HL-60 (cell line): Measurements from ENCODE around the gene RHCG.

Experiments
- DNase-seq, 2 experiments: peaks; one replicate each; pipeline ENCODE4 v3.0.0-alpha.2; 2010 to 2020; ENCODE audit warnings: low read depth in 1 of 2, low spot score in 1 of 2
- H3K27ac ChIP-seq: fragments of 250-450 bp; sonication (Bioruptor Pico); replicated peaks from 2 replicates; pipeline ENCODE4 v1.5.1; 2020; ENCODE audit warnings: mild to moderate bottlenecking, moderate library complexity
- H3K27me3 ChIP-seq: fragments of 250-450 bp; sonication (Bioruptor Pico); 2 replicates; pipeline ENCODE4 v1.5.1; 2021; ENCODE audit warnings: mild to moderate bottlenecking, moderate library complexity; ENCODE audit not compliant: insufficient read depth, poor library complexity, severe bottlenecking
- H3K4me3 ChIP-seq: replicated peaks from 2 replicates; pipeline ENCODE4 v1.5.1; 2011; ENCODE audit warnings: mild to moderate bottlenecking, control low read depth, low read length; ENCODE audit not compliant: insufficient read depth
- GABPA ChIP-seq: IDR thresholded peaks from 2 replicates; pipeline ENCODE4 v1.6.1; 2012; ENCODE audit warnings: low read depth
- POLR2AphosphoS5 ChIP-seq: IDR thresholded peaks from 2 replicates; pipeline ENCODE4 v1.6.1; 2012; ENCODE audit warnings: low read depth
- SPI1 ChIP-seq: IDR thresholded peaks from 2 replicates; pipeline ENCODE4 v1.6.1; 2012; ENCODE audit warnings: low read depth, mild to moderate bottlenecking, borderline replicate concordance
- long read RNA-seq: library from polyadenylated mRNA; unstranded; transcript quantifications from one replicate; pipeline ENCODE4 v2.0.0, GENCODE V29; 2020
- TF ChIP-seq, protein P1 (sequence below): IDR thresholded peaks from 2 replicates; pipeline ENCODE4 v1.6.1; 2012; ENCODE audit warnings: low read depth; ENCODE audit not compliant: insufficient replicate concordance
- TF ChIP-seq, protein P2 (sequence below): IDR thresholded peaks from one replicate; pipeline ENCODE4 v1.5.1; 2011; ENCODE audit warnings: low read length, control low read depth, inconsistent platforms; ENCODE audit not compliant: insufficient read depth

RHCG gene
- long read RNA-seq: 0 reads

DNA sequence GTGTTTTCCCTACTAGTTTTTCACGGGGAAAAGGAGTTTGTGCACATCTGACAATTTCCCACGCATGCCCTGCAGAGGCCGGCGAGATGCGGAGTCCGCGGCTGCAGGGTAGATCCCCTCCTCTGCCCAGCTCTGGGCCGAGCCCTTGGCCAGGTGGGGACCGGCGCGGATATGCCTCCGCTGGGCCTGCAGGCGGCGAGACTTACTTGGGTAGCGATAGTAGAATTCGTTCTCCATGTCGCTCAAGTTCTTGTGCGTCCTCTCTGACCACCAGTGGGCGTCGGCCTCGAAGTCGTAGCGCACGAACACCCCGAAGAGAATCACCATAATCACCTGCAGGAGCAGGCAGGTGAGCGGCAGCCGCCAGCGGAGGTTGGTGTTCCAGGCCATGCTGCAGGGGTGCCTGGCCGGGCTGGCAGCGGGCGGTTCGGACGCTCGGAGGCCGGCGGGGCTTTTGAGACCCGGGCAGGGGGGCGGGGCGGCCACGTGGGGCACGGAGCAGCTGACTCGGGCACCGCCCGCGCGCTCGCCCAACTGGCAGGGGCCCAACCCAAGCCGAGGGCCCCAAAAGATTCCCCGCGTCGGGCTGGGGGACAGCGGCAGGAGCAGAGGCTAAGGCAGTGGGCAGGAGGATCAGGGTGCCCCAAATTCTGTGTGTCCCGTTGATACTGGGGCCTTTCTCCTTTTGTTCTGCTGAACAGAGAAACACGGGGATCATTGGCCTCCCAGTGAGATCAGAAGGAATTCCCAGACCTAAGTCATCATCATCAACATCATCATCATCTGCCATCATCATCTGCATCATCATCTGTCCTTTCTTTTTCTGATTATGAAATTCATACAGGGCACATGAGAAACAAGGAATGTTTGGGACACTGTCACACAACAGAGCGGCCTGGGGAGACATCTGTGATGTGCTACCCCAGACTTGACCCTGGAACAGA lies at the start of gene RHCG:
RHCG (minus strand) TSS at position 429 of the 944 bp plus-strand sequence; CDS start at position 390, 39 bp downstream.
- Histone ChIP-seq H3K27me3 (peaks cover 30% of the 10 kb centered on the region), H3K4me3 (peak within 1 kb of the TSS; percentile 14; the same call in 1 of the 2 replicates), H3K27ac (no peak within 1 kb of the TSS)
- TF ChIP-seq, protein P1, sequence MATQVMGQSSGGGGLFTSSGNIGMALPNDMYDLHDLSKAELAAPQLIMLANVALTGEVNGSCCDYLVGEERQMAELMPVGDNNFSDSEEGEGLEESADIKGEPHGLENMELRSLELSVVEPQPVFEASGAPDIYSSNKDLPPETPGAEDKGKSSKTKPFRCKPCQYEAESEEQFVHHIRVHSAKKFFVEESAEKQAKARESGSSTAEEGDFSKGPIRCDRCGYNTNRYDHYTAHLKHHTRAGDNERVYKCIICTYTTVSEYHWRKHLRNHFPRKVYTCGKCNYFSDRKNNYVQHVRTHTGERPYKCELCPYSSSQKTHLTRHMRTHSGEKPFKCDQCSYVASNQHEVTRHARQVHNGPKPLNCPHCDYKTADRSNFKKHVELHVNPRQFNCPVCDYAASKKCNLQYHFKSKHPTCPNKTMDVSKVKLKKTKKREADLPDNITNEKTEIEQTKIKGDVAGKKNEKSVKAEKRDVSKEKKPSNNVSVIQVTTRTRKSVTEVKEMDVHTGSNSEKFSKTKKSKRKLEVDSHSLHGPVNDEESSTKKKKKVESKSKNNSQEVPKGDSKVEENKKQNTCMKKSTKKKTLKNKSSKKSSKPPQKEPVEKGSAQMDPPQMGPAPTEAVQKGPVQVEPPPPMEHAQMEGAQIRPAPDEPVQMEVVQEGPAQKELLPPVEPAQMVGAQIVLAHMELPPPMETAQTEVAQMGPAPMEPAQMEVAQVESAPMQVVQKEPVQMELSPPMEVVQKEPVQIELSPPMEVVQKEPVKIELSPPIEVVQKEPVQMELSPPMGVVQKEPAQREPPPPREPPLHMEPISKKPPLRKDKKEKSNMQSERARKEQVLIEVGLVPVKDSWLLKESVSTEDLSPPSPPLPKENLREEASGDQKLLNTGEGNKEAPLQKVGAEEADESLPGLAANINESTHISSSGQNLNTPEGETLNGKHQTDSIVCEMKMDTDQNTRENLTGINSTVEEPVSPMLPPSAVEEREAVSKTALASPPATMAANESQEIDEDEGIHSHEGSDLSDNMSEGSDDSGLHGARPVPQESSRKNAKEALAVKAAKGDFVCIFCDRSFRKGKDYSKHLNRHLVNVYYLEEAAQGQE: no peak
- TF ChIP-seq POLR2AphosphoS5: no peak
- TF ChIP-seq GABPA: no peak
- no peak for TF ChIP-seq SPI1
- DNase-seq: peak in 1 of 2 experiments; percentile 33

DNA sequence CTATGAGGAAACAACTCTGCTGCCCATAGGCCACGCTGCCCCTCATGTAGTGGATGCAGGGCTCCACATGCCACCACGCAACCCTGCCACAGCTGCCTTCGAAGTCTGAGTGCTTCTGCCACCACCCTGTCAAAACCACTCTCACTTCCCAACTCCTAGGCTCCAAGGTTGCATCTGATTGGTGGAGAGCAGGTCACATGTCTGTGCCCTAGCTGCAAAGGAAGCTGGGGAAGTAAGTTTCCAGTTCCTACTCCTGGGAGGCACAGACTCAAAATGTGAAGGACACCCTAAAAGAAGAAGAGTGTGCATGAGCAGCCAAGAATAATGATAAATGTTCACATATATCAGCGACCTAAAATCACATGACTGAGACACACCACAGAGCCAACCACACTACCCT lies 47.0 kb upstream of the RHCG start:
- TF ChIP-seq, protein P1: no peak
- no peak for TF ChIP-seq POLR2AphosphoS5
- TF ChIP-seq GABPA: no peak
- TF ChIP-seq, protein P2, sequence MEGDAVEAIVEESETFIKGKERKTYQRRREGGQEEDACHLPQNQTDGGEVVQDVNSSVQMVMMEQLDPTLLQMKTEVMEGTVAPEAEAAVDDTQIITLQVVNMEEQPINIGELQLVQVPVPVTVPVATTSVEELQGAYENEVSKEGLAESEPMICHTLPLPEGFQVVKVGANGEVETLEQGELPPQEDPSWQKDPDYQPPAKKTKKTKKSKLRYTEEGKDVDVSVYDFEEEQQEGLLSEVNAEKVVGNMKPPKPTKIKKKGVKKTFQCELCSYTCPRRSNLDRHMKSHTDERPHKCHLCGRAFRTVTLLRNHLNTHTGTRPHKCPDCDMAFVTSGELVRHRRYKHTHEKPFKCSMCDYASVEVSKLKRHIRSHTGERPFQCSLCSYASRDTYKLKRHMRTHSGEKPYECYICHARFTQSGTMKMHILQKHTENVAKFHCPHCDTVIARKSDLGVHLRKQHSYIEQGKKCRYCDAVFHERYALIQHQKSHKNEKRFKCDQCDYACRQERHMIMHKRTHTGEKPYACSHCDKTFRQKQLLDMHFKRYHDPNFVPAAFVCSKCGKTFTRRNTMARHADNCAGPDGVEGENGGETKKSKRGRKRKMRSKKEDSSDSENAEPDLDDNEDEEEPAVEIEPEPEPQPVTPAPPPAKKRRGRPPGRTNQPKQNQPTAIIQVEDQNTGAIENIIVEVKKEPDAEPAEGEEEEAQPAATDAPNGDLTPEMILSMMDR: no peak
- no peak for TF ChIP-seq SPI1
- Histone ChIP-seq H3K4me3 (no peak overlapping the region), H3K27me3 (no peaks in the 10 kb centered on the region), H3K27ac (no peak overlapping the region)
- DNase-seq: peak in 1 of 2 experiments; percentile 7

DNA sequence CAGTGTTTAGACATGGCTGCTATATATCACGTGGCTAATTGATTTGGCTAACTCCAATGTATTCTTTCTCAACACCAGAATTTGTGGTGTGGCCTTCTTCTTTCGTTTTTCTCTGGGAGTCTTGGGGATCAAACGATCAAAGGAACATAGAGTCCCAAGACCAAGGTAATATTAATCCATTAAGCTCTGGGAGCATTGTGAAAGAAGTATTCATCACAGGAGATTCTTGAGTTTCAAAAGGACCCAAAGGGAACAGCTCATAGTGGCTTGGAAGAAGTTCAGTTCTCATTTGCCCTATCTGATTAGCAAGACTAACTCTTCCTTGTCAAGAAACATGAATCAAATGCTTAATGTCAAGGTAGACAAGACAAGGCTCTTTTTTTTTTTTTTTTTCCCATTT lies 46.0 kb upstream of the RHCG start:
- no peak overlapping the region for H3K27ac ChIP-seq
- DNase-seq: no peak
- TF ChIP-seq, protein P1: no peak
- no peak for TF ChIP-seq GABPA
- H3K27me3 ChIP-seq: no peaks in the 10 kb centered on the region
- no peak overlapping the region for H3K4me3 ChIP-seq

DNA sequence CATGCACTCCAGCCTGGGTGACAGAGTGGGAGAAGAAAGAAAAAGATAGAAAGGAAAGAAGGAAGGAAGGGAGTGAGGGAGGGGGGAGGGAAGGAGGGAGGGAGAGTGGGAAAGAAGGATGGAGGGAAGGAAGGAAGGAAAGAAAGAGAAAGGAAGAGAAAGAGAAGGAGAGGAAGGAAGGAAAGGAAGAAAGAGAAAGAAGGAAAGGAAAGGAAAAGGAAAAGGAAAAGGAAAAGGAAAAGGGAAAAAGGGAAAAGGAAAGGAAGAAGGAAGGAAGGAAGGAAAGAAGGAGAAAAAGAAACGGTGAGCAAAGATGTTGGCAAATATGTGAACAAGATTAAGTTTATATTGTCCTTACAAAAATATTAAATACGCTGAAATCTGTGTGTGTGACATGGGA lies 42.6 kb upstream of the RHCG start:
- no peak for DNase-seq
- TF ChIP-seq, protein P2: no peak
- TF ChIP-seq, protein P1: no peak
- TF ChIP-seq POLR2AphosphoS5: no peak
- no peak for TF ChIP-seq SPI1
- TF ChIP-seq GABPA: no peak
- Histone ChIP-seq H3K27me3 (no peaks in the 10 kb centered on the region), H3K4me3 (no peak overlapping the region), H3K27ac (no peak overlapping the region)
